HepG2 (cell line): ENCODE data around the gene ZFP36L2. TPM values are rescaled to one million over a fixed set of nuclear protein-coding genes. Genes with fewer than 3 reads are reported as not detected.

Source experiments
- ARNTL ChIP-seq: sonication (generic); formaldehyde crosslinking; IDR thresholded peaks from 2 replicates; pipeline ENCODE4 v1.4.0; 2020; ENCODE audit warnings: mild to moderate bottlenecking, missing genetic modification reagents
- CHCHD3 ChIP-seq: sonication (generic); formaldehyde crosslinking; IDR thresholded peaks from 2 replicates; pipeline ENCODE4 v1.8.0; 2022; ENCODE audit warnings: mild to moderate bottlenecking, missing genetic modification reagents, moderate library complexity
- EZH2 ChIP-seq: conservative IDR thresholded peaks from 2 replicates; pipeline ENCODE4 v1.6.1; 2012; ENCODE audit warnings: mild to moderate bottlenecking, low read depth, low read length, moderate library complexity
- FIP1L1 ChIP-seq: fragments of 200-400 bp; formaldehyde crosslinking; IDR thresholded peaks from 2 replicates; pipeline ENCODE4 v1.6.1; 2018; ENCODE audit warnings: low read depth, mild to moderate bottlenecking, low read length, moderate library complexity, borderline replicate concordance; ENCODE audit not compliant: insufficient read depth
- HNRNPLL ChIP-seq: fragments of 200-400 bp; formaldehyde crosslinking; IDR thresholded peaks from 2 replicates; pipeline ENCODE4 v1.6.1; 2017; ENCODE audit warnings: mild to moderate bottlenecking, low read depth, low read length; ENCODE audit not compliant: poor library complexity, severe bottlenecking
- NR2F1 ChIP-seq, 2 experiments: fragments of 450-650 bp in 1 of 2; formaldehyde crosslinking in 1 of 2; IDR thresholded peaks; 2 replicates each; pipeline versions ENCODE4 v1.5.0 to v1.6.1; 2016 to 2020; ENCODE audit warnings: mild to moderate bottlenecking in 1 of 2, missing compliant biosample characterization in 1 of 2, missing genetic modification reagents in 1 of 2, moderate library complexity in 1 of 2
- YEATS2 ChIP-seq: sonication (generic); formaldehyde crosslinking; IDR thresholded peaks from 2 replicates; pipeline ENCODE4 v1.4.0; 2020; ENCODE audit warnings: missing genetic modification reagents, borderline replicate concordance
- ZBTB38 ChIP-seq: sonication (generic); formaldehyde crosslinking; IDR thresholded peaks from 2 replicates; pipeline ENCODE4 v1.5.1; 2020; ENCODE audit warnings: mild to moderate bottlenecking, missing genetic modification reagents
- ZIK1 ChIP-seq: sonication (generic); formaldehyde crosslinking; IDR thresholded peaks from 2 replicates; pipeline ENCODE4 v1.5.0; 2020; ENCODE audit warnings: mild to moderate bottlenecking, low read depth, missing genetic modification reagents, borderline replicate concordance
- ZNF12 ChIP-seq: sonication (generic); formaldehyde crosslinking; IDR thresholded peaks from 2 replicates; pipeline ENCODE4 v1.5.0; 2020; ENCODE audit warnings: missing genetic modification reagents
- ZNF143 ChIP-seq: sonication (generic); formaldehyde crosslinking; IDR thresholded peaks from 2 replicates; pipeline ENCODE4 v1.4.0; 2020; ENCODE audit warnings: missing genetic modification reagents
- ZNF260 ChIP-seq: sonication (generic); formaldehyde crosslinking; IDR thresholded peaks from 2 replicates; pipeline ENCODE4 v1.4.0; 2020; ENCODE audit warnings: missing genetic modification reagents, low read depth, mild to moderate bottlenecking, borderline replicate concordance
- ZNF333 ChIP-seq: sonication (generic); formaldehyde crosslinking; IDR thresholded peaks from 2 replicates; pipeline ENCODE4 v1.4.0; 2020; ENCODE audit warnings: mild to moderate bottlenecking, missing genetic modification reagents, borderline replicate concordance
- ZNF709 ChIP-seq: sonication (generic); formaldehyde crosslinking; IDR thresholded peaks from 2 replicates; pipeline ENCODE4 v1.5.0; 2020; ENCODE audit warnings: mild to moderate bottlenecking, missing genetic modification reagents
- ZNF883 ChIP-seq: sonication (generic); formaldehyde crosslinking; IDR thresholded peaks from 2 replicates; pipeline ENCODE4 v1.5.1; 2020; ENCODE audit warnings: mild to moderate bottlenecking, missing genetic modification reagents; ENCODE audit errors: not compliant biosample characterization
- ZSCAN21 ChIP-seq: sonication (generic); formaldehyde crosslinking; IDR thresholded peaks from 2 replicates; pipeline ENCODE4 v1.8.0; 2022; ENCODE audit warnings: mild to moderate bottlenecking, missing genetic modification reagents, moderate library complexity, borderline replicate concordance
- polyA plus RNA-seq, 8 experiments: library from polyadenylated mRNA; depleted of rRNA in 3 of 8; stranded (reverse) in 7 of 8; unstranded in 1 of 8; fragments of >200 nt; fragmentation: Illumina TruSeq in 4 of 8; extraction: Trizol in 4 of 8; gene quantifications; 2 replicates each; pipeline versions ENCODE4 v1.2.1 to v1.2.3, GENCODE V29; 2011 to 2016; ENCODE audit warnings: low read depth in 4 of 8, missing spikeins in 1 of 8, mixed read lengths in 1 of 8; ENCODE audit not compliant: insufficient read depth in 1 of 8
- total RNA-seq, 5 experiments: library from RNA; depleted of rRNA; stranded (reverse); fragments of >200 nt; fragmentation: Illumina TruSeq; extraction: Trizol; gene quantifications; 2 replicates each; pipeline ENCODE4 v1.2.3, GENCODE V29; 2016; ENCODE audit warnings: low read depth in 1 of 5
- TF ChIP-seq, protein P1 (sequence below): sonication (generic); formaldehyde crosslinking; IDR thresholded peaks from 2 replicates; pipeline ENCODE4 v1.4.0; 2020; ENCODE audit warnings: missing genetic modification reagents
- TF ChIP-seq, protein P2 (sequence below): IDR thresholded peaks from 2 replicates; pipeline ENCODE4 v1.6.1; 2016; ENCODE audit warnings: missing compliant biosample characterization, missing genetic modification reagents, borderline replicate concordance
- TF ChIP-seq, protein P3 (sequence below): IDR thresholded peaks from 2 replicates; pipeline ENCODE4 v1.6.1; 2016
- TF ChIP-seq, protein P4 (sequence below): IDR thresholded peaks from 2 replicates; pipeline ENCODE4 v1.6.1; 2016; ENCODE audit warnings: low read depth
- TF ChIP-seq, protein P5 (sequence below): sonication (generic); formaldehyde crosslinking; IDR thresholded peaks from 2 replicates; pipeline ENCODE4 v1.4.0; 2020; ENCODE audit warnings: mild to moderate bottlenecking, missing genetic modification reagents

Gene ZFP36L2
- total and polyA plus RNA-seq, 2 of the 13 experiments (the other 11 are each of a cell fraction or from before 2014, with no cell fraction given) = 11.2 to 21.8 TPM

DNA sequence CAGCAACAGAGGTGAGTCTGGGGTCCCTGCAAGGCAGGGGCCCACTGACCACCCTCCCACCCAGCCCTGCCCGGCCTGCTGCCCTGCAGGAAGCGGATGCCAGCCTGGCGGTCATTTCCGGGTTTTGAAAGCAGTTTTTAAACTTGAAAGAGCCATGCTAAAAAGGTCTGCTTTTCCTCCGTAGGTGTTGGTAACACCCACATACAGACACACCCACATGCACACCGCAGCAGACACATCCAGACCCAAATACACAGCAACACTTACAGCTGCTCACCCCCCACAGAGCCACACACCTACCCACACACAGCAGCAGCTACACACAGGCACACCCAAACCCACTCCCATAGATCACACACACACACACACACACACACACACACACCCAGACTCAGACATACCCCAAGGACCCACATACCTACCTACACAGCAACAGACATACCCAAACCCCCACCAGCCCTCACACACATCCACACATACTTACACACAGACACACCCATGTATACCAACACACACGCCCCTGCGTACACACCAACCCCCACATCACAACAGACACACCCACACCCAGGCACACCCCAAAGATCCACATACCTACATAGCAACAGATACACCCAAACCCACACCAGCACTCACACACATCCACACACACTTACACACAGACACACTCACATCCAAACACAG lies 7.6 kb downstream of the ZFP36L2 start (continued):
- TF ChIP-seq, protein P1, sequence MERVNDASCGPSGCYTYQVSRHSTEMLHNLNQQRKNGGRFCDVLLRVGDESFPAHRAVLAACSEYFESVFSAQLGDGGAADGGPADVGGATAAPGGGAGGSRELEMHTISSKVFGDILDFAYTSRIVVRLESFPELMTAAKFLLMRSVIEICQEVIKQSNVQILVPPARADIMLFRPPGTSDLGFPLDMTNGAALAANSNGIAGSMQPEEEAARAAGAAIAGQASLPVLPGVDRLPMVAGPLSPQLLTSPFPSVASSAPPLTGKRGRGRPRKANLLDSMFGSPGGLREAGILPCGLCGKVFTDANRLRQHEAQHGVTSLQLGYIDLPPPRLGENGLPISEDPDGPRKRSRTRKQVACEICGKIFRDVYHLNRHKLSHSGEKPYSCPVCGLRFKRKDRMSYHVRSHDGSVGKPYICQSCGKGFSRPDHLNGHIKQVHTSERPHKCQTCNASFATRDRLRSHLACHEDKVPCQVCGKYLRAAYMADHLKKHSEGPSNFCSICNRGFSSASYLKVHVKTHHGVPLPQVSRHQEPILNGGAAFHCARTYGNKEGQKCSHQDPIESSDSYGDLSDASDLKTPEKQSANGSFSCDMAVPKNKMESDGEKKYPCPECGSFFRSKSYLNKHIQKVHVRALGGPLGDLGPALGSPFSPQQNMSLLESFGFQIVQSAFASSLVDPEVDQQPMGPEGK (CRISPR knock-in tag) = peak; percentile 42; the same call in 1 of the 2 replicates
- TF ChIP-seq ZNF12 (CRISPR knock-in tag) = no peak
- no peak for TF ChIP-seq NR2F1 (CRISPR knock-in tag; IDR thresholded peaks at IDR 0.05)
- peak; percentile 14; the same call in 1 of the 2 replicates for TF ChIP-seq ZSCAN21 (CRISPR knock-in tag)
- TF ChIP-seq CHCHD3 (CRISPR knock-in tag) = no peak
- TF ChIP-seq, protein P2, sequence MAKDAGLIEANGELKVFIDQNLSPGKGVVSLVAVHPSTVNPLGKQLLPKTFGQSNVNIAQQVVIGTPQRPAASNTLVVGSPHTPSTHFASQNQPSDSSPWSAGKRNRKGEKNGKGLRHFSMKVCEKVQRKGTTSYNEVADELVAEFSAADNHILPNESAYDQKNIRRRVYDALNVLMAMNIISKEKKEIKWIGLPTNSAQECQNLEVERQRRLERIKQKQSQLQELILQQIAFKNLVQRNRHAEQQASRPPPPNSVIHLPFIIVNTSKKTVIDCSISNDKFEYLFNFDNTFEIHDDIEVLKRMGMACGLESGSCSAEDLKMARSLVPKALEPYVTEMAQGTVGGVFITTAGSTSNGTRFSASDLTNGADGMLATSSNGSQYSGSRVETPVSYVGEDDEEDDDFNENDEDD (CRISPR knock-in tag) = peak; percentile 45; the same call in 1 of the 2 replicates
- no peak for TF ChIP-seq ARNTL (CRISPR knock-in tag)
- TF ChIP-seq, protein P3, sequence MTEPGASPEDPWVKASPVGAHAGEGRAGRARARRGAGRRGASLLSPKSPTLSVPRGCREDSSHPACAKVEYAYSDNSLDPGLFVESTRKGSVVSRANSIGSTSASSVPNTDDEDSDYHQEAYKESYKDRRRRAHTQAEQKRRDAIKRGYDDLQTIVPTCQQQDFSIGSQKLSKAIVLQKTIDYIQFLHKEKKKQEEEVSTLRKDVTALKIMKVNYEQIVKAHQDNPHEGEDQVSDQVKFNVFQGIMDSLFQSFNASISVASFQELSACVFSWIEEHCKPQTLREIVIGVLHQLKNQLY (CRISPR knock-in tag) = no peak
- TF ChIP-seq, protein P4, sequence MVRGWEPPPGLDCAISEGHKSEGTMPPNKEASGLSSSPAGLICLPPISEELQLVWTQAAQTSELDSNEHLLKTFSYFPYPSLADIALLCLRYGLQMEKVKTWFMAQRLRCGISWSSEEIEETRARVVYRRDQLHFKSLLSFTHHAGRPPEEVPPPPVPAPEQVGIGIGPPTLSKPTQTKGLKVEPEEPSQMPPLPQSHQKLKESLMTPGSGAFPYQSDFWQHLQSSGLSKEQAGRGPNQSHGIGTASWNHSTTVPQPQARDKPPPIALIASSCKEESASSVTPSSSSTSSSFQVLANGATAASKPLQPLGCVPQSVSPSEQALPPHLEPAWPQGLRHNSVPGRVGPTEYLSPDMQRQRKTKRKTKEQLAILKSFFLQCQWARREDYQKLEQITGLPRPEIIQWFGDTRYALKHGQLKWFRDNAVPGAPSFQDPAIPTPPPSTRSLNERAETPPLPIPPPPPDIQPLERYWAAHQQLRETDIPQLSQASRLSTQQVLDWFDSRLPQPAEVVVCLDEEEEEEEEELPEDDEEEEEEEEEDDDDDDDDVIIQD (CRISPR knock-in tag) = no peak
- no peak for TF ChIP-seq ZNF709
- no peak for TF ChIP-seq ZNF333 (CRISPR knock-in tag)
- TF ChIP-seq FIP1L1 = no peak
- no peak for TF ChIP-seq EZH2
- no peak for TF ChIP-seq ZIK1 (CRISPR knock-in tag)
- no peak for TF ChIP-seq ZNF260
- no peak for TF ChIP-seq ZNF883
- no peak for TF ChIP-seq ZBTB38 (CRISPR knock-in tag)
- no peak for TF ChIP-seq HNRNPLL
- TF ChIP-seq, protein P5, sequence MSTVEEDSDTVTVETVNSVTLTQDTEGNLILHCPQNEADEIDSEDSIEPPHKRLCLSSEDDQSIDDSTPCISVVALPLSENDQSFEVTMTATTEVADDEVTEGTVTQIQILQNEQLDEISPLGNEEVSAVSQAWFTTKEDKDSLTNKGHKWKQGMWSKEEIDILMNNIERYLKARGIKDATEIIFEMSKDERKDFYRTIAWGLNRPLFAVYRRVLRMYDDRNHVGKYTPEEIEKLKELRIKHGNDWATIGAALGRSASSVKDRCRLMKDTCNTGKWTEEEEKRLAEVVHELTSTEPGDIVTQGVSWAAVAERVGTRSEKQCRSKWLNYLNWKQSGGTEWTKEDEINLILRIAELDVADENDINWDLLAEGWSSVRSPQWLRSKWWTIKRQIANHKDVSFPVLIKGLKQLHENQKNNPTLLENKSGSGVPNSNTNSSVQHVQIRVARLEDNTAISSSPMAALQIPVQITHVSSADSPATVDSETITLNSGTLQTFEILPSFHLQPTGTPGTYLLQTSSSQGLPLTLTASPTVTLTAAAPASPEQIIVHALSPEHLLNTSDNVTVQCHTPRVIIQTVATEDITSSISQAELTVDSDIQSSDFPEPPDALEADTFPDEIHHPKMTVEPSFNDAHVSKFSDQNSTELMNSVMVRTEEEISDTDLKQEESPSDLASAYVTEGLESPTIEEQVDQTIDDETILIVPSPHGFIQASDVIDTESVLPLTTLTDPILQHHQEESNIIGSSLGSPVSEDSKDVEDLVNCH (CRISPR knock-in tag) = no peak
- no peak for TF ChIP-seq YEATS2
- TF ChIP-seq ZNF143 (CRISPR knock-in tag) = 0 out of 2 replicates have a peak, but pooled peaks have one; percentile 21
